GM23248 (cell line): Measurements from ENCODE around the gene SLIT3. TPM values are rescaled to one million over a fixed set of nuclear protein-coding genes. Genes with fewer than 3 reads are reported as not detected.

Experiments used
- DNase-seq: peaks from one replicate; pipeline ENCODE4 v3.0.0-alpha.2; 2015
- H2AFZ ChIP-seq: fragments of 200-600 bp; sonication (generic); 2 replicates; pipeline ENCODE4 v1.6.1; 2016; ENCODE audit warnings: antibody characterized with exemption
- H3F3A ChIP-seq: fragments of 200-600 bp; sonication (generic); 2 replicates; pipeline ENCODE4 v1.6.1; 2016; ENCODE audit warnings: mild to moderate bottlenecking, antibody characterized with exemption, mixed run types; ENCODE audit not compliant: insufficient read depth
- H3K27ac ChIP-seq: fragments of 200-600 bp; sonication (generic); 2 replicates; pipeline ENCODE4 v1.5.1; 2016; ENCODE audit warnings: mild to moderate bottlenecking
- H3K27me3 ChIP-seq: fragments of 200-600 bp; sonication (generic); replicated peaks from 2 replicates; pipeline ENCODE4 v1.6.1; 2016; ENCODE audit warnings: mild to moderate bottlenecking; ENCODE audit not compliant: insufficient read depth
- H3K36me3 ChIP-seq: fragments of 200-600 bp; sonication (generic); 2 replicates; pipeline ENCODE4 v1.6.1; 2016; ENCODE audit warnings: low read depth, mild to moderate bottlenecking
- H3K4me1 ChIP-seq: fragments of 200-600 bp; sonication (generic); 2 replicates; pipeline ENCODE4 v1.6.1; 2016; ENCODE audit warnings: mild to moderate bottlenecking; ENCODE audit not compliant: insufficient read depth
- H3K4me2 ChIP-seq: fragments of 200-600 bp; sonication (generic); one replicate; pipeline ENCODE4 v1.6.1; 2016; ENCODE audit warnings: mild to moderate bottlenecking; ENCODE audit not compliant: unreplicated experiment
- H3K4me3 ChIP-seq: fragments of 200-600 bp; sonication (generic); 2 replicates; pipeline ENCODE4 v1.5.1; 2016; ENCODE audit warnings: mild to moderate bottlenecking
- H3K79me2 ChIP-seq: fragments of 200-600 bp; sonication (generic); 2 replicates; pipeline ENCODE4 v1.6.1; 2016; ENCODE audit warnings: mild to moderate bottlenecking; ENCODE audit not compliant: insufficient read depth
- H3K9ac ChIP-seq: fragments of 200-600 bp; sonication (generic); 2 replicates; pipeline ENCODE4 v1.6.1; 2016; ENCODE audit warnings: mild to moderate bottlenecking
- H3K9me2 ChIP-seq: fragments of 200-600 bp; sonication (generic); 2 replicates; pipeline ENCODE4 v1.6.1; 2016; ENCODE audit warnings: mixed run types, mild to moderate bottlenecking, moderate library complexity; ENCODE audit not compliant: insufficient read depth
- H3K9me3 ChIP-seq: fragments of 200-600 bp; sonication (generic); one replicate; pipeline ENCODE4 v1.6.1; 2017; ENCODE audit warnings: low read depth
- H4K20me1 ChIP-seq: fragments of 200-600 bp; sonication (generic); 2 replicates; pipeline ENCODE4 v1.6.0; 2016; ENCODE audit not compliant: insufficient read depth
- EZH2 ChIP-seq: fragments of 200-600 bp; sonication (generic); IDR thresholded peaks from 2 replicates; pipeline ENCODE4 v1.6.1; 2018; ENCODE audit warnings: antibody characterized with exemption, mild to moderate bottlenecking; ENCODE audit not compliant: insufficient read depth, poor library complexity, severe bottlenecking
- EZH2phosphoT487 ChIP-seq: fragments of 200-600 bp; sonication (generic); IDR thresholded peaks from 2 replicates; pipeline ENCODE4 v1.6.1; 2018; ENCODE audit warnings: antibody characterized with exemption, moderate library complexity, mild to moderate bottlenecking, low read depth; ENCODE audit not compliant: insufficient read depth
- WGBS, 2 experiments: methylation state at CpG; one replicate each; pipeline ENCODE4 v1.1.6; 2015 to 2017; ENCODE audit warnings: low lambda C conversion rate in 2 of 2, low coverage in 1 of 2; ENCODE audit errors: missing lambda C conversion rate in 2 of 2; 5-methylcytosine and 5-hydroxymethylcytosine counted together
- in situ Hi-C: fragments of 300-500 bp; cut with MboI; formaldehyde crosslinking; loops from 2 replicates; pipeline ENCODE4 v1.15.0; 2020
- polyA plus RNA-seq: library from polyadenylated mRNA; unstranded; fragments of >200 nt; fragmentation: Nextera tagmentation; extraction: Ambion mirVana; gene quantifications from 2 replicates; pipeline ENCODE4 v1.2.1, GENCODE V29; 2016
- total RNA-seq: library from RNA; depleted of rRNA; stranded (reverse); fragments of >200 nt; shearing (Covaris generic); gene quantifications from 2 replicates; pipeline ENCODE4 v1.2.3, GENCODE V29; 2014

SLIT3 gene
- total and polyA plus RNA-seq, 2 experiments from 2014 or later, result 61.9 to 100 TPM

DNA sequence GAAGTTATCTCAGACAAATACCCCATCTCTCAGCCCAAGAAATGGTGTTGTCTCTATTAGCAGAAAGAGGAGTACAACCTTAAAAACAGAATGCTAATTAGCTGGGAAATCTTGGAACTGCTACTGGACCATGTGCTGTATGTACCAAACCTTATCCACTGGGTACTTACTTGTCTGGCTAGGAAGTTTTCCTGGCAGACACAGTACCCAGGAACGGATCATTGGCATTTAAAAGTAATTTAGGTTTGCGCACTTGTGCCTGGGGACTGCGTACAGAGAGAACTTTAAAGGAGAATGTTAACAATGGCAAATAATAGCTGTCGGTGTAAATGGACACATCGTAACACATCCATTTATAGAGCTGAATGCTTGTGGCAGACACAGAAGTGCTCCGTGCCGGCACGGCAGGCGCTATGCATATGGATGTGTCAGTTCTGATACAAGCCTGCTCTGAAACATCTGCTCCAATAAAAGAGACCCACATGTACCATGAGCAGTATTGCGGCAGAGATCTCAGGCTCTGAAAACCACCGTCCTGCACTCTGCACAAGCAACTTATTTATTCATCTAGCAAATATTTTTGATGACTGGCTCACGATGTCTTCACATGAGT is 431.2 kb downstream of the SLIT3 start:
- Histone ChIP-seq H3K4me1 (peaks cover 6% of the 10 kb centered on the region; the same call in 1 of the 2 replicates), H3K27me3 (no peaks in the 10 kb centered on the region), H3K79me2 (no peaks in the 10 kb centered on the region), H3F3A (no peaks in the 10 kb centered on the region), H3K4me3 (no peak overlapping the region), H3K27ac (no peak overlapping the region), H2AFZ (no peak overlapping the region), H4K20me1 (no peaks in the 10 kb centered on the region), H3K9ac (no peak overlapping the region), H3K36me3 (no peaks in the 10 kb centered on the region), H3K9me3 (no peaks in the 10 kb centered on the region), H3K4me2 (no peak overlapping the region), H3K9me2 (no peaks in the 10 kb centered on the region)
- in situ Hi-C loops, result no loop called here
- TF ChIP-seq EZH2 (no peak), EZH2phosphoT487 (no peak)
- 69 to 71% methylated on average over 12 of the region's 12 CpGs for WGBS, 2 experiments
- DNase-seq, result no peak

DNA sequence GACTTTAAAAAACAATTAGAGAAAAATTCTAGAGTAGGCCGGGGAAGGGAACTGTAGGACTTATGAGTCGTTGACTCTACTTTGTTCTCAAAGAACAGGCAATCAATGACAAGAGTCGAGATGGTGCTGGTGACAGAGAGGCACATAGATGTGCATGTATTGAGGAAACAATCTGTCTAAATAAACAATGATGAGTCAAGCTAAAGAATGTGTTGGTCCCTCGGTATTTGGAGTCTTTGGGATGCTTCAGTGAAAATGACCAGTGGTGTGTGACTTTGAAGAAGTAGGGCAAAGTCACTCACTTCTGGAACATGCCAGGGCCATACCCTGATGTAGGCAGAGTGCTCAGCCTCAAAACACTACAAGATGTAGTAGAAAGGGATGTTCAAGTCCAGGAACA is 433.7 kb downstream of the SLIT3 start:
- H3K27ac ChIP-seq, result no peak overlapping the region
- no peak for DNase-seq
- in situ Hi-C loops, result no loop called here

DNA sequence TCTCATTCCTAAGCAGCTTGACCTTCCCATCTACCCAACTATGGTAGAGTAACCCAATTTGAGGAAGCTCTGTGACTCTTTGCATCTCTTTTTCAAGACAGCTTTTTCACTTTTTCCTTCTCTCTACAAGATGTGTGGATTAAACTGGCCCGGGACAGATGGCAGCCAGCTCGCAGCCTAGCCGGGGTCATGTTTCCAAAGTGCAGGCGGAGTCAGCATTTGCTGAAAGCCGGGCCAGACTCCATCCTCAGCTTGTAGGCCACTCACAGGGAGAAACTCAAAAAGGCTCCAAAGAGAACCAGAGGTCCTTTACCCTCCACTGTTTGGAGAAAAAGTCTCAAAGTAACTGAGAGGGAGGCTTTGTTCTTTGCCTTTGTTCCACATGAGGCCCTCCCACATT is 435.0 kb downstream of the SLIT3 start:
- H3K27ac ChIP-seq, result no peak overlapping the region
- in situ Hi-C loops, result no loop called here
- no peak overlapping the region for H3K4me3 ChIP-seq
- H3K9ac ChIP-seq, result no peak overlapping the region
- no peaks in the 10 kb centered on the region for H3F3A ChIP-seq
- H4K20me1 ChIP-seq, result no peaks in the 10 kb centered on the region
- H3K79me2 ChIP-seq, result no peaks in the 10 kb centered on the region
- H3K4me2 ChIP-seq, result no peak overlapping the region
- peaks cover 11% of the 10 kb centered on the region for H3K4me1 ChIP-seq
- no peaks in the 10 kb centered on the region for H3K27me3 ChIP-seq
- no peak overlapping the region for H2AFZ ChIP-seq
- no peaks in the 10 kb centered on the region for H3K9me3 ChIP-seq
- TF ChIP-seq EZH2phosphoT487 (no peak), EZH2 (no peak)
- no peaks in the 10 kb centered on the region for H3K36me3 ChIP-seq
- peaks cover 3% of the 10 kb centered on the region; the same call in 1 of the 2 replicates for H3K9me2 ChIP-seq
- DNase-seq, result no peak
- WGBS, 2 experiments, result 33 to 46% methylated on average over 5 of the region's 5 CpGs

More for the DNA sequence above, 433.7 kb downstream of the SLIT3 start:
- Histone ChIP-seq H3K4me3 (no peak overlapping the region), H4K20me1 (no peaks in the 10 kb centered on the region), H2AFZ (no peak overlapping the region), H3K4me1 (peaks cover 11% of the 10 kb centered on the region), H3K9me2 (peaks cover 3% of the 10 kb centered on the region; the same call in 1 of the 2 replicates), H3K79me2 (no peaks in the 10 kb centered on the region), H3K9ac (no peak overlapping the region), H3K36me3 (no peaks in the 10 kb centered on the region), H3K4me2 (no peak overlapping the region), H3K27me3 (no peaks in the 10 kb centered on the region), H3F3A (no peaks in the 10 kb centered on the region), H3K9me3 (no peaks in the 10 kb centered on the region)
- 82 to 85% methylated on average over 4 of the region's 4 CpGs for WGBS, 2 experiments
- TF ChIP-seq EZH2phosphoT487 (no peak), EZH2 (no peak)

- WGBS, 2 experiments, result 77% methylated on average over 5 of the region's 5 CpGs
- Histone ChIP-seq H3K4me1 (peaks cover 11% of the 10 kb centered on the region), H2AFZ (no peak overlapping the region), H3K27me3 (no peaks in the 10 kb centered on the region), H3K9me2 (peaks cover 3% of the 10 kb centered on the region; the same call in 1 of the 2 replicates), H4K20me1 (no peaks in the 10 kb centered on the region), H3K9me3 (no peaks in the 10 kb centered on the region), H3K27ac (no peak overlapping the region), H3K9ac (no peak overlapping the region), H3K4me2 (no peak overlapping the region), H3K79me2 (no peaks in the 10 kb centered on the region), H3K4me3 (no peak overlapping the region), H3K36me3 (no peaks in the 10 kb centered on the region), H3F3A (no peaks in the 10 kb centered on the region)
- in situ Hi-C loops, result no loop called here
- DNase-seq, result peak; percentile 7
- TF ChIP-seq EZH2 (no peak), EZH2phosphoT487 (no peak)
Observed at GRCh38 chr5:168863021-168863420, 437.9 kb downstream of the SLIT3 start.
